ENCODE data around the gene CARM1. TPM values are rescaled to one million over a fixed set of nuclear protein-coding genes. Genes with fewer than 3 reads are reported as not detected.
"Not testable (repeated sequence)": the region's sequence is repeated elsewhere in the genome, so short reads cannot be mapped to it uniquely, and the experiment has no call there.

The CARM1 gene
- total RNA-seq, 1 donor from 2014 or later: 34.4 TPM

- H3K27me3 ChIP-seq: no peaks in the 10 kb centered on the region
- H3K9me3 ChIP-seq (ENCODE audit: low read depth): no peaks in the 10 kb centered on the region
- Mint-ChIP-seq H3K4me3 (peak overlapping the region; percentile 64), H3K36me3 (no peaks in the 10 kb centered on the region), H3K27ac (no peak overlapping the region), H3K4me1 (peaks cover 26% of the 10 kb centered on the region), H3K9me3 (no peaks in the 10 kb centered on the region), H3K27me3 (ENCODE audit: insufficient read depth, low read depth) (peaks cover 7% of the 10 kb centered on the region)
- no peak overlapping the region for H2AFZ ChIP-seq (replicated peaks)
- no peak overlapping the region for H3K9ac ChIP-seq
- H4K20me1 ChIP-seq (ENCODE audit: low read depth): peaks cover 15% of the 10 kb centered on the region
- H3F3A ChIP-seq (ENCODE audit: low read depth): peaks cover 23% of the 10 kb centered on the region
- peaks cover 15% of the 10 kb centered on the region for H3K4me1 ChIP-seq
- no peak for DNase-seq (ENCODE audit: low spot score)
- H3K4me2 ChIP-seq: no peak overlapping the region
- no peaks in the 10 kb centered on the region for H3K36me3 ChIP-seq
- no peak overlapping the region for H3K4me3 ChIP-seq
- TF ChIP-seq EZH2 (IDR thresholded peaks at IDR 0.05) (no peak), EZH2phosphoT487 (IDR thresholded peaks at IDR 0.05) (no peak), CTCF (IDR thresholded peaks at IDR 0.05) (no peak)
- no peak overlapping the region for H3K27ac ChIP-seq
- H3K79me2 ChIP-seq (ENCODE audit: low read depth): peaks cover 24% of the 10 kb centered on the region
Observed at GRCh38 chr19:10868872-10869547, 2.3 kb upstream of the CARM1 start.

GRCh38 chr19:10869872-10870311 is 1.5 kb upstream of the CARM1 start:
- H3K36me3 ChIP-seq; H3K36me3 Mint-ChIP-seq; H2AFZ ChIP-seq (replicated peaks); H3K9me3 ChIP-seq (ENCODE audit: low read depth); DNase-seq (ENCODE audit: low spot score); H3K27me3 ChIP-seq; H3K9ac ChIP-seq; H3K27me3 Mint-ChIP-seq (ENCODE audit: insufficient read depth, low read depth); H3K9me3 Mint-ChIP-seq: not testable (repeated sequence)
- H3F3A ChIP-seq (ENCODE audit: low read depth): peaks cover 23% of the 10 kb centered on the region
- peak overlapping the region; percentile 47 for H3K4me3 ChIP-seq
- peaks cover 20% of the 10 kb centered on the region for H3K4me1 Mint-ChIP-seq
- peak overlapping the region; percentile 69 for H3K4me3 Mint-ChIP-seq
- H3K79me2 ChIP-seq (ENCODE audit: low read depth): peaks cover 32% of the 10 kb centered on the region
- peaks cover 15% of the 10 kb centered on the region for H3K4me1 ChIP-seq
- H4K20me1 ChIP-seq (ENCODE audit: low read depth): peaks cover 22% of the 10 kb centered on the region
- H3K27ac Mint-ChIP-seq: peak overlapping the region; percentile 90
- H3K4me2 ChIP-seq: peak overlapping the region; percentile 74
- H3K27ac ChIP-seq: peak overlapping the region; percentile 89

GRCh38 chr19:10870501-10870954 is 825 bp upstream of the CARM1 start:
- Histone ChIP-seq H3K4me2 (peak overlapping the region; percentile 74), H3F3A (ENCODE audit: low read depth) (peaks cover 23% of the 10 kb centered on the region), H3K9me3 (ENCODE audit: low read depth) (no peaks in the 10 kb centered on the region), H3K27ac (peak overlapping the region; percentile 89), H3K4me1 (peaks cover 15% of the 10 kb centered on the region), H3K4me3 (peak overlapping the region; percentile 47), H2AFZ (replicated peaks) (no peak overlapping the region), H3K79me2 (ENCODE audit: low read depth) (peaks cover 39% of the 10 kb centered on the region), H4K20me1 (ENCODE audit: low read depth) (peaks cover 26% of the 10 kb centered on the region), H3K9ac (no peak overlapping the region), H3K36me3 (no peaks in the 10 kb centered on the region), H3K27me3 (no peaks in the 10 kb centered on the region)
- peak overlapping the region; percentile 99 for H3K27ac Mint-ChIP-seq
- no peaks in the 10 kb centered on the region for H3K9me3 Mint-ChIP-seq
- H3K4me3 Mint-ChIP-seq: peak overlapping the region; percentile 75
- no peak for DNase-seq (ENCODE audit: low spot score)
- H3K36me3 Mint-ChIP-seq: no peaks in the 10 kb centered on the region
- peaks cover 7% of the 10 kb centered on the region for H3K27me3 Mint-ChIP-seq (ENCODE audit: insufficient read depth, low read depth)
- no peak for TF ChIP-seq EZH2 (IDR thresholded peaks at IDR 0.05)
- no peak for TF ChIP-seq EZH2phosphoT487 (IDR thresholded peaks at IDR 0.05)
- TF ChIP-seq CTCF (IDR thresholded peaks at IDR 0.05): no peak
- H3K4me1 Mint-ChIP-seq: peaks cover 20% of the 10 kb centered on the region
